ENCODE results near the gene KCNK15.
A peak's percentile ranks its signal among the peaks of the same experiment; 100 is the strongest.

The KCNK15 gene

GRCh38 chr20:44701118-44701857 lies 44.4 kb upstream of the KCNK15 start:
- H3K4me2 ChIP-seq (ENCODE audit: low read length), result no peak overlapping the region
- no peak overlapping the region for H4K8ac ChIP-seq (ENCODE audit: low read depth, low read length)
- H3K79me1 ChIP-seq (ENCODE audit: low read length), result no peaks in the 10 kb centered on the region
- no peak overlapping the region for H2BK15ac ChIP-seq (replicated peaks; ENCODE audit: low read depth)
- no peak overlapping the region for H3K23ac ChIP-seq (ENCODE audit: low read length)
- H3K4me3 ChIP-seq (ENCODE audit: low read length), result no peak overlapping the region
- H3K79me2 ChIP-seq (ENCODE audit: control insufficient read depth, insufficient read depth, low read length), result no peaks in the 10 kb centered on the region
- no peaks in the 10 kb centered on the region for H3K4me1 ChIP-seq (ENCODE audit: control insufficient read depth, low read depth, low read length)
- H3K27ac ChIP-seq (ENCODE audit: low read depth, low read length), result no peak overlapping the region
- H2BK5ac ChIP-seq (ENCODE audit: low read length), result no peak overlapping the region
- H3K36me3 ChIP-seq (ENCODE audit: control insufficient read depth, insufficient read depth, low read length), result no peaks in the 10 kb centered on the region
- H3K56ac ChIP-seq (ENCODE audit: low read length), result no peak overlapping the region
- no peak overlapping the region for H2BK120ac ChIP-seq (ENCODE audit: low read depth, low read length)
- no peaks in the 10 kb centered on the region for H3K27me3 ChIP-seq (ENCODE audit: insufficient read depth, low read length, poor library complexity)
- H3K4ac ChIP-seq (ENCODE audit: low read depth, low read length), result no peak overlapping the region
- no peak overlapping the region for H4K5ac ChIP-seq (ENCODE audit: low read length)
- no peak overlapping the region for H3K9ac ChIP-seq (ENCODE audit: low read length)
- no peak overlapping the region for H2AK5ac ChIP-seq (ENCODE audit: low read length)
- DNase-seq, result peak; percentile 71
- H3K18ac ChIP-seq (ENCODE audit: low read length), result no peak overlapping the region
- WGBS (ENCODE audit: extremely low coverage, insufficient coverage, low lambda C conversion rate), result no CpG with 5 or more reads among the region's 15 CpGs

- Histone ChIP-seq H3K4me1 (ENCODE audit: control insufficient read depth, low read depth, low read length) (no peaks in the 10 kb centered on the region), H3K56ac (ENCODE audit: low read length) (no peak overlapping the region), H3K4me2 (ENCODE audit: low read length) (no peak overlapping the region), H2AK5ac (ENCODE audit: low read length) (no peak overlapping the region), H3K4me3 (ENCODE audit: low read length) (no peak overlapping the region), H4K8ac (ENCODE audit: low read depth, low read length) (no peak overlapping the region), H3K27me3 (ENCODE audit: insufficient read depth, low read length, poor library complexity) (no peaks in the 10 kb centered on the region), H3K79me2 (ENCODE audit: control insufficient read depth, insufficient read depth, low read length) (no peaks in the 10 kb centered on the region), H2BK120ac (ENCODE audit: low read depth, low read length) (no peak overlapping the region), H3K36me3 (ENCODE audit: control insufficient read depth, insufficient read depth, low read length) (no peaks in the 10 kb centered on the region), H4K5ac (ENCODE audit: low read length) (no peak overlapping the region), H3K27ac (ENCODE audit: low read depth, low read length) (no peak overlapping the region), H3K4ac (ENCODE audit: low read depth, low read length) (no peak overlapping the region), H3K79me1 (ENCODE audit: low read length) (no peaks in the 10 kb centered on the region), H2BK15ac (replicated peaks; ENCODE audit: low read depth) (no peak overlapping the region), H2BK5ac (ENCODE audit: low read length) (no peak overlapping the region), H3K9ac (ENCODE audit: low read length) (no peak overlapping the region), H3K23ac (ENCODE audit: low read length) (no peak overlapping the region), H3K18ac (ENCODE audit: low read length) (no peak overlapping the region)
- DNase-seq, result no peak
- WGBS (ENCODE audit: extremely low coverage, insufficient coverage, low lambda C conversion rate), result no CpG with 5 or more reads among the region's 7 CpGs
Observed at GRCh38 chr20:44701858-44702256, 43.8 kb upstream of the KCNK15 start.

GRCh38 chr20:44702776-44703175 lies 42.9 kb upstream of the KCNK15 start:
- H3K27me3 ChIP-seq (ENCODE audit: insufficient read depth, low read length, poor library complexity), result no peaks in the 10 kb centered on the region
- no CpG with 5 or more reads among the region's 9 CpGs for WGBS (ENCODE audit: extremely low coverage, insufficient coverage, low lambda C conversion rate)
- DNase-seq, result no peak

GRCh38 chr20:44703183-44703925 lies 42.3 kb upstream of the KCNK15 start:
- Histone ChIP-seq H3K23ac (ENCODE audit: low read length) (no peak overlapping the region), H3K4me1 (ENCODE audit: control insufficient read depth, low read depth, low read length) (no peaks in the 10 kb centered on the region), H2BK5ac (ENCODE audit: low read length) (no peak overlapping the region), H3K4me2 (ENCODE audit: low read length) (no peak overlapping the region), H2AK5ac (ENCODE audit: low read length) (no peak overlapping the region), H2BK120ac (ENCODE audit: low read depth, low read length) (no peak overlapping the region), H3K4ac (ENCODE audit: low read depth, low read length) (no peak overlapping the region), H4K5ac (ENCODE audit: low read length) (no peak overlapping the region), H3K79me1 (ENCODE audit: low read length) (no peaks in the 10 kb centered on the region), H3K79me2 (ENCODE audit: control insufficient read depth, insufficient read depth, low read length) (no peaks in the 10 kb centered on the region), H3K27me3 (ENCODE audit: insufficient read depth, low read length, poor library complexity) (no peaks in the 10 kb centered on the region), H3K18ac (ENCODE audit: low read length) (no peak overlapping the region), H3K4me3 (ENCODE audit: low read length) (no peak overlapping the region), H3K56ac (ENCODE audit: low read length) (no peak overlapping the region), H3K27ac (ENCODE audit: low read depth, low read length) (no peak overlapping the region), H3K36me3 (ENCODE audit: control insufficient read depth, insufficient read depth, low read length) (no peaks in the 10 kb centered on the region), H2BK15ac (replicated peaks; ENCODE audit: low read depth) (no peak overlapping the region), H3K9ac (ENCODE audit: low read length) (no peak overlapping the region), H4K8ac (ENCODE audit: low read depth, low read length) (no peak overlapping the region)
- no CpG with 5 or more reads among the region's 12 CpGs for WGBS (ENCODE audit: extremely low coverage, insufficient coverage, low lambda C conversion rate)
- no peak for DNase-seq

More at GRCh38 chr20:44702776-44703175, 42.9 kb upstream of the KCNK15 start:
- no peaks in the 10 kb centered on the region for H3K79me2 ChIP-seq (ENCODE audit: control insufficient read depth, insufficient read depth, low read length)
- H3K4me3 ChIP-seq (ENCODE audit: low read length), result no peak overlapping the region
- H3K79me1 ChIP-seq (ENCODE audit: low read length), result no peaks in the 10 kb centered on the region
- no peak overlapping the region for H2BK15ac ChIP-seq (replicated peaks; ENCODE audit: low read depth)
- H2BK5ac ChIP-seq (ENCODE audit: low read length), result no peak overlapping the region
- no peak overlapping the region for H4K5ac ChIP-seq (ENCODE audit: low read length)
- H3K36me3 ChIP-seq (ENCODE audit: control insufficient read depth, insufficient read depth, low read length), result no peaks in the 10 kb centered on the region
- no peak overlapping the region for H3K4ac ChIP-seq (ENCODE audit: low read depth, low read length)
- no peaks in the 10 kb centered on the region for H3K4me1 ChIP-seq (ENCODE audit: control insufficient read depth, low read depth, low read length)
- no peak overlapping the region for H3K18ac ChIP-seq (ENCODE audit: low read length)
- H2BK120ac ChIP-seq (ENCODE audit: low read depth, low read length), result no peak overlapping the region
- no peak overlapping the region for H3K27ac ChIP-seq (ENCODE audit: low read depth, low read length)
- no peak overlapping the region for H3K56ac ChIP-seq (ENCODE audit: low read length)
- no peak overlapping the region for H4K8ac ChIP-seq (ENCODE audit: low read depth, low read length)
- no peak overlapping the region for H3K4me2 ChIP-seq (ENCODE audit: low read length)
- H3K9ac ChIP-seq (ENCODE audit: low read length), result no peak overlapping the region
- H2AK5ac ChIP-seq (ENCODE audit: low read length), result no peak overlapping the region
- H3K23ac ChIP-seq (ENCODE audit: low read length), result no peak overlapping the region

- H3K23ac ChIP-seq (ENCODE audit: low read length), result no peak overlapping the region
- no peak overlapping the region for H2AK5ac ChIP-seq (ENCODE audit: low read length)
- no peak overlapping the region for H3K56ac ChIP-seq (ENCODE audit: low read length)
- no peak overlapping the region for H2BK120ac ChIP-seq (ENCODE audit: low read depth, low read length)
- H4K5ac ChIP-seq (ENCODE audit: low read length), result no peak overlapping the region
- no peak overlapping the region for H3K4me3 ChIP-seq (ENCODE audit: low read length)
- H3K27ac ChIP-seq (ENCODE audit: low read depth, low read length), result no peak overlapping the region
- no peaks in the 10 kb centered on the region for H3K36me3 ChIP-seq (ENCODE audit: control insufficient read depth, insufficient read depth, low read length)
- WGBS (ENCODE audit: extremely low coverage, insufficient coverage, low lambda C conversion rate), result no CpG with 5 or more reads among the region's 9 CpGs
- no peaks in the 10 kb centered on the region for H3K79me1 ChIP-seq (ENCODE audit: low read length)
- H3K4me2 ChIP-seq (ENCODE audit: low read length), result no peak overlapping the region
- DNase-seq, result no peak
- H3K4ac ChIP-seq (ENCODE audit: low read depth, low read length), result no peak overlapping the region
- H3K27me3 ChIP-seq (ENCODE audit: insufficient read depth, low read length, poor library complexity), result no peaks in the 10 kb centered on the region
- H2BK15ac ChIP-seq (replicated peaks; ENCODE audit: low read depth), result no peak overlapping the region
- no peak overlapping the region for H4K8ac ChIP-seq (ENCODE audit: low read depth, low read length)
- H3K79me2 ChIP-seq (ENCODE audit: control insufficient read depth, insufficient read depth, low read length), result no peaks in the 10 kb centered on the region
- no peaks in the 10 kb centered on the region for H3K4me1 ChIP-seq (ENCODE audit: control insufficient read depth, low read depth, low read length)
- no peak overlapping the region for H2BK5ac ChIP-seq (ENCODE audit: low read length)
- H3K18ac ChIP-seq (ENCODE audit: low read length), result no peak overlapping the region
- H3K9ac ChIP-seq (ENCODE audit: low read length), result no peak overlapping the region
Observed at GRCh38 chr20:44703956-44704488, 41.6 kb upstream of the KCNK15 start.

Measured in mesendoderm (in vitro differentiated cells).